ENCODE results near the gene CEP131.

CEP131 gene

DNA sequence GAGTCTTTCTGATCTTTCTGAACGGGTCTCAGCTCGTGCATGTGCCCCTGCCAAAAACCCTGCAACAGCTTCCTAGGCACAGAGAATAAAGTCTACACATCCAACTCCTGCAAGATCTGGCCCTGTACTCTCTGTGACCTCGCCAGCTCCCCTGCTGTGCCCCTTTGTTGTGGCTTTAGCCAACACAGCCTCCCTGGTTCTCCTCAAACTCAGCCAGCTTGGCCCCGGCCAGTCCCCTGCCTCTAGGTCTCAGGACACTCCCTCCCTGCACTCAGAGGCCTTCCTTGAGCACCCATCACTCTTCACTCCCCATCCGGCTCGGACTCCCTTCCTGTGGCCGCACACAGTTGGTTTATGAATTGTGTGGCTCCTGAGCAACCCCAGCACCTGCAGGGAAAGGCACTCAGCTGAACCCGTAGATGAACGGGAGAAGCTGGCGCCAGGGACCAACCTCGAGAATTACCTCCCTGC, 1.4 kb downstream of the CEP131 start:
- no peak for DNase-seq

DNA sequence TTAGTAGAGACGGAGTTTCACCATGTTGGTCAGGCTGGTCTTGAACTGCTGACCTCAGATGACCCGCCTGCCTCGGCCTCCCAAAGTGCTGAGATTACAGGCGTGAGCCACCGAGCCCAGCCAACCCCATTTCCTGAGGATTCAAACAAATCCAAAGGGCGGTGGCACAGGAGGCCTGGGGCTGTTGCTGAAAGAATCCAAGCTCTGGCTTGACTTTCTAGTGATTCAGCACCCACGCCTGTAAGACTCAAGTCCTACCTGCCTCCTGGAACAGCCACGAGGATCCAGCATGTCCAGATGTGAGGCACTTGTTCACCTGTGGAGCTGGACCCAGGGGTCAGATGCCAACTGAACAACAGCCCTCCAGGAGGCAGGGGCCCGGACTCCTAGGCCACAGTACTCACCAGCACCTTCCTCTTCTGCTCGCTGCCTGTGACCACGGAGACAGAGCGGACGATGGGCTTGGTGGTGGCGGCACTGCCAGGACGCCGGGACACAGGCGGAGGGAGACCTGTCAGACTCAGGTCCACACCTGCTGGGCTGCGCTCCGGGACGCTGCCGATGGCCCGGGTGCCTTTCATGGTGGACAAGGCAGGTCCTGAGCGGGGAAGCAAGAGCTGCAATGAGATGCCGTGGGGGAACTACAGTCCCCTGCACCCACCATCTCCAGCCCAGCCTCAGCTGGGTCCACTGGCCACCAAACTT, 3.1 kb downstream of the CEP131 start:
- DNase-seq, result no peak

DNA sequence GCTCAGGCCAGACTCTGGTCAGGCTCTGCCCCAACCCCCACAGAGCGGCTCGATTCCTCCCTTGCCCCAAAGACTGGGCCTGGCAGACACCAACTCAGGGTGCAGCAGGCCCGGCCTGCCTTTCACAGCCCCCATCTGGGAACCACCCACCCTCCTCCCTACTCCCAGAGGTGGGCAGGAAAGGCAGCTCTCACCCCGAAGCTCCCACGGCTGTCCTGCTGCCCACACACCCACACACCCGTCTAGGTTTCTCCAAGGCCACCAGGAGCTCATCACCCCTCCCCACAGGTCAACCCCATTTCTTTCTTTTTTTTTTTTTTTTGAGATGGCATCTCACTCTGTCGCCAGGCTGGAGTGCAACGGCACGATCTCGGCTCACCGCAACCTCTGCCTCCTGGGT, 3.8 kb downstream of the CEP131 start:
- DNase-seq, result no peak

DNA sequence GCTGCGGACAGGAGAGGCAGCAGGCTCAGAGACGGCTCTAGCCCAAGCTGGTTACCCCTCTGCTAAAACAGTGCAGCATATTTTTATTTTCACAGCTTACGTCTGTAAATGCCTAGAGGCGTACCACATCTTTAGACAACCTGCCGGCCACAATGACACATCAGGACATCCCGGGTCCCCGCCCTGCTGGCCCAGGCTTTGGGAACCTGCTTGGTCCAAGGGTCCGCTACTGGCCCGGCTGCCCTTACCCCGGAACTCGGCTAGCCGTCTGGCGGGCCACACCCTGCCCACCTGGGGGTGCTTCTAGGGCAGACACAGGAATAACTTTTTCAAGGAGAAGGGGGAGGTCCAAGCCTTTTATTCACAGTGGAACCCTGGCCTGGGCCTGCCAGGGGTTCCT, 4.3 kb downstream of the CEP131 start:
- no peak for DNase-seq

DNA sequence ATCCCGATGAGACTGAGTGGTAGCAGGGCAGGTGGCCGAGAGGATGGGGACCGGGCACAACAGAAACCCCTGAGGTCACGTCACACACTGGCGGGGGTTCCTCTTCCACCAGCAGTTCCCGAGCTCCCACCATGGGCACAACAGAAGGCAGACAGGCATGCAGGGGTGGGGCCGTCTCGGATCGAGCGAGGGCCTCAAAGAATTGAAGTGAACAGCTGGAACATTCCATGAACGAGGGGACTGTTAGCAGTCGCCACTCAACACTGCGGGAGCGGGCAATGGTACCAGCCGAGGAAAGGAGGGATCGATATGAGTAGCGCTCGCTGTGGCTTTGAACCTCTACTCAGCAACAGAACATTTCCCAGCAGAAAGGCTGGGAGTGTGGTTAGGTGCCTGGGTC, 5.3 kb downstream of the CEP131 start:
- DNase-seq, result no peak

DNA sequence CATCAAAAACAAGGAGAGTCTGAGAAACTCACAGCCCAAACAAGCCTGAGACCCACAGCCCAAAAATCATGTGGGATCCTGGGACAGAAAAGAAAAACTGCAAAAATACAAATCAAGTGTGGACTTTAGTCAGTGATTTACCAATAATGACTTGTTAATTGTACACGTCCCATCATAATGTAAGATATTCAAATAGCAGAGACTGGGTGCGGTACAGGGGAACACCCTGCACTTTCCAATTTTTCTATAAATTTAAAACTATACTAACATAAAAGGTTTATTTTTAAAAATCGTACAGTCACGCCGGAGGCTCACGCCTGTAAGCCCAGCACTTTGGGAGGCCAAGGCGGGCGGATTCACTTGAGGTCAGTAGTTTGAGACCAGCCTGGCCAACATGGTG, 8.8 kb downstream of the CEP131 start:
- no peak for DNase-seq

DNA sequence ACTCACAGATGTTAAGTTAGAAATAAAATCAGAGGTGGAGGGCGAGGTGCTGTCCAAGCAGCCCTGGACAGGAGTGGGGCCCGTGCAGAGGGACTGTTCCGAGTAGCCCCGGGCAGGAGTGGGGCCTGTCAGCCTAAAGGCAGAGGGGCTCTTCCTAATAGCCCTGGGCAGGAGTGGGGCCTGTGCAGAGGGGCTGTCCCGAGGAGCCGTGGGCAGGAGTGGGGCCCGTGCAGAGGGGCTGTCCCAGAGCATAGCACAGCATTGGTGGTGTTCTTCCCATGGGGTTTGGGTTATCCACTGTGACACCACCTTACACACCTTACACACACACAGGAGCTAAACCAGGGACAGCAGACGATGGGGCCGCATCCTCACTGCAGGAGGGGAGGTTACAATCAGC, 10.4 kb downstream of the CEP131 start:
- DNase-seq, result no peak

DNA sequence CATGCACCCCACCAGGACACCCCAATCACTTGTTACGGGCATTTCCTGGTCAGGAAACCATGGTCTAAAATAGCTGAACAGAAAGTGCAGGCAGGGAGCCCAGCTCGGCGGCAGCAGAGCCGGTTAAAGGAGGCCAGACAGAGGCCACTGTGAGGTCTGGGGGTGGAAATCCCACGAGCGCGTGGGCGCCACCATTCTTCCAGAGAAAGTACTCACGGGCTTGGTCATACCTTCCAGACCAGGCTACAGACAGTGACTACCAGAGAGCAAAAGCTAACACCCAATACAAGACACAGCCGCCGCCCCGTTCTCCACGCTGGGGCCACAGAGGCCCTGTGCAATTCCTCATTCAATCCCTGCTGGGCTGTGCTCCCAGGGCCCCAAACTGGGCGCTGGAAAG, 11.9 kb downstream of the CEP131 start:
- no peak for DNase-seq

DNA sequence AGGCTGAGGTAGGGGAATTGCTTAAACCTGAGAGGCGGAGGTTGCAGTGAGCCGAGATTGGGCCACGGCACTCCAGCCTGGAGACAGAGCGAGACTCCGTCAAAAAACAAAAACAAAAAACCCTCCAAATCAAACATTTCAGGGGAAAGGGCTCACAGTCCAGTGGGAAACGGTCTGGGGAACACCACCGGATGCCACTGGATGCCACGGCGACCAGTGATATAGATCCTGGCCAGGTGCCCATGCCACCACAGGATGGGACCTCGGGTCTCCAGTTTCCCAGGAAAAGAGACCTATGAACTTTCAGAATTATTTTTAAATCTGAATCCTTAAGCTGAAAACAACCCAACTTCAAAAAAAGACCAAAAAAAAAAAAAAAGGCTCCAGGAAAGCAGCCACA, 12.3 kb downstream of the CEP131 start:
- no peak for DNase-seq

DNA sequence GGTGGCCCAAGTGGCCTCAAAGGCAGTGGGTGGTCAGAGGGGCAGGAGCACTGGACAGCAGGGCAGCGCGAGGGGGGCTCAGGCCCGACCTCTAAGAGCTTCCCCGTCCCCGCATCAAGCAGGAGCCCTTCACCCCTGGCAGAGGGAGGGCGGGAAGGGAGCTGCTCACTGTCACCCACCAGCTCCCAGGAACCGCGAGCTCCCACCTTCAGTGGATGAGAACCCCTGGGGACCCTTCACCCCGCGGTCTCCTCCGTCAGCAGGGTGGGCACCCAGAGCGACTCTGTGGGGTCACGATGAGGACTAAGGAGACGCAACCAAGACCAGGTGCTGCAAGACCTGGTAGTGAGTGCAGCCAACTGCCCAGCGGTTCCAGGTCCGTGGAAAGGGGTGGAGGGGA, 13.6 kb downstream of the CEP131 start:
- no peak for DNase-seq

DNA sequence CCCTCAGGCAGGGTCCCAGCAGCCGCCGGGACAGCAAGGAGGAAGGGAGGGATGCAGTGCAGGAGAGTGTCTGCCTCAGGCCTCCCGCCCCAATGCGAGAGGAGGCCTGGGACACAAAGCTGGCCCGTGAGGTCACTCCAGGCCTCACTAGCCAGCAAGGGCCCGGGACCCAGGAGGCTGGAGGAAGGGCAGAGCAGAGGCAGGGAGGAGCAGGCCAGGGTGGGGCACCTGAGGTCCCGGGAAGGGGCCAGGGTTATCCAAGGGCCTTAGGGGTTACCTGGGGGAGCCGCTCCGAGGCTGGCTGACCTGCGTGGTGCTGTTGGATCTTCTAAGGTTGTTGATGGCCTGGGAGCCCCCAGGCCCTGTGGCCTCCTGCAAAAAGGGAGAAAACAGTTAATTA, 14.1 kb downstream of the CEP131 start:
- DNase-seq, result no peak

DNA sequence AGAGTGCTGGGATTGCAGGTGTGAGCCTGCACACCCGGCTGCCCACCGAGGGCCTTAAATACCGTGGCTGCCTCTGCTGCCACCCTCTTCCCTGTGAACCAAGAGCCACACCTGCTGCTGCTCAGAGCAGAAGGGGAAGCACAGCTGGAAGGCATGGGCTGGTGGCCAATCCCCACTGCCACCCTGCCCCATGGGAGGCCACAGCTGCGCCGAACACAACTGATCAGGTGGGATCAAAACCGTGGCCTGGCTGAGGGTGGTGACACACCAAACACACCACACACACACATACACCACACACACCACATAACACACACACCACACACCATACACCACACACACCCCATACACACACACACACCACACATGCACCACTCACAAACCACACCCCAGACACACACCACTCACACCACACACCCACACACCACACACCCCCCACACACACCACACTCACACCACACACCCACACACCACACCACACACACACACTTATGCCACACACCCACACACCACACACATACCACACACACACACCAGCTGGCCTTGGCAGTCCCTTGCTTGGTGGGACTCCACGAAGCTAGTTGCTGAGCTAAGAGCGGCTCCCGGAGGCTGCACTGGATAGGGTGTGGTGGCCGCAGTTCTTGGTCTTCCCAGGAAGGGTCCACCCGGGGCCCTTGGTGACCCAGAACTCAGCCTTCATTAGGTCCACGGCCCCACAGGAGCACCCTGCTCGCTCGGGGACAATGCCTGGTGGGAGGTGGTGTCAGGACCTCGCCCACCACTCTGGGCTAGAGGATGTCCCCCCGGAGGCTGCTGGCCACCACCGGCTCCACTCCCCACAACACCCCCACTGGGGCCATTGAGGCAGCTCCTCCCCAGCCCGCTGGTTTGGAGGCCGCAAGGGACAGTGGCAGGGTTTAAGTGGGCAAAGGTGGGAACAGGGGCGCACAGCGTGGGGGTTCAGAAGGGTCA, 14.9 kb downstream of the CEP131 start:
- peak; percentile 77 for DNase-seq

DNA sequence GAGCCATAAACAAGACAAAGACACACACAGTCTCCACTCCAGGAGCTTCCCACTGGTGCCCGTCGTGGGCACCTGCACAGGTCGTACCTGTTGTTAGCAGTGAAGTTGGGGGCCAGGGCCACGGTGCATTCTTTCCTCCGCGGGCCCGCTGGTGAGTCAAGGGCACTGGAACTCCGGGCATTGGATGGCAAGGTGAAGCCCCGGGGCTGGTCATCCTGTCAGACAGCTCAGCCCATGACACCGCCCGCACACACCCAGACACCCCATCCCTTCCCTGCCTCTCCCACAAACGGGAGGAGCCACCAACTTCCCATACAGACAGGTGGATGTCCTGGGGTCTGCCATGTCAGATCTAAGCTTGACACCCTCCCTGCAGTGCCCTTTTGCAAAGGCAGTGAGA, 16.1 kb downstream of the CEP131 start:
- no peak for DNase-seq

DNA sequence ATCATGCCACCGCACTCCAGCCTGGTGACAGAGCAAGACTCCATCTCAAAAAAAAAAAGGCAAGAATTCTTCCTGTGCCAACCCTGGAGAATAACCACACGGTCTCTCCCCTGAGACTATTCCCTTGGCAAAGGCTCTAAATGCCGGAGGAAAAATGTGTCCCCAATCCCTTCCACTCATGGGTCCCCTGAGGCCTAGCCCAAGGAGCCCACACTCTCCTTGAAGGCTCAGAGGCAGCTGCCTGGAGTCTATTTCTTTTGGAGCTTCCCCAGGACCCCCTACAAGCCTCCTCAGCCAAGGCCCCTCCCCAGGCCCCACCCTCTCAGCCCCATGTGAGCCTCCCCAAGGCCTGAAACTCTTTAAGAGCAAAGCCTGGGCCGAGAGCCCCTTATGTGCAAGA, 16.6 kb downstream of the CEP131 start:
- DNase-seq, result no peak

DNA sequence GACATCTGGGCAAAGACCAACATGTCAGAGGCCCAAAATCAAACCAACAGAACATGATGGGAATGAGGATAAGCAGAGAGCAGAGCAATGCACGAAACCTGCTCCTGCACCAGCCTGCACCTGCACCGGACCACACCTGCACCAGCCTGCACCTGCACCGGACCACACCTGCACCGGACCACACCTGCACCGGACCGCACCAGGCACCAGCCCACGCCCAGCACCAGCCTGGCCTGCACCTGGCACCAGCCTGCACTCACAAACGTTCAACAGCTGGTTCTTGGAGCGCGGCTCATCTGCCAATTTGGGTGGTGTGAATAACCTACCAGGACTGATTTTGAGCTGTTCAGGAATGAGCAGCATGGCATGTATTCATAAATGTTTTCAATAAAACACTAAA, 18.2 kb downstream of the CEP131 start:
- no peak for DNase-seq

DNA sequence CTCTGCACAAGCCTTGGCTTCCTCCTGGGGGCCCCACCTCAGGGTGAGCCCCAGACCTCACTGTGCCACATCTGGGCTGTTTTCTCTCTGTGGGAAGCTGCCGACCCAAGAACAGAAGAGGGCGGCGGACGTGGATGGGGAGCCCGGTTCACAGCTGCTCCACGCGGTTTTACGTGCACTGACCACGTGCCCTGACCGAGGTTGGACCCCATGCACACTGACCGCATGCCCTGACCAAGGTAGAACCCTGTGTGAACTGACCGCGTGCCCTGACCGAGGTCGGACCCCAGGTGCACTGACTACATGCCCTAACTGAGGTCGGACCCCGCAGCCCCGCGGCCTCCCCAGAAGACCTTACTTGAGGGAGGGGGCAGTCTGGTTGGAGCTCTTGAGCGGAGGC, 19.6 kb downstream of the CEP131 start:
- DNase-seq, result no peak

DNA sequence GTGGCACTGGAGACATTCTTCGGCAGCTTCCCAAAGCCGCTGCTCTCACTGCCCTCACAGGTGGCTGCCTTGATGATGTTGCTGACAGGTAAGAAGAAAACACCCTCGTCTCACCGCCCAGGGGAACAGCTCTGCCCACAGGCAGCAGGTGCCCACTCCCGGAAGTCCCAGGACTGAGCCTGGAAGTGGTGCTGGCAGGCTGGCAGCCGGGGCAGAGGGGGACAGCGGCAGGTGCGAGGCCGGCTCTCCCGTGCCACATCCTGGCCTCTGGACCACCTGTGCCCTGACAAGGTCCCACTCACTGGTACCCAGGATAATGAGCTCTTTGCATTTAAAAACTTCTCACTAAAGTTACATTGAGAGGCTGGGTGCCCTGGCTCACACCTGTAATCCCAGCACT, 20.4 kb downstream of the CEP131 start:
- no peak for DNase-seq

DNA sequence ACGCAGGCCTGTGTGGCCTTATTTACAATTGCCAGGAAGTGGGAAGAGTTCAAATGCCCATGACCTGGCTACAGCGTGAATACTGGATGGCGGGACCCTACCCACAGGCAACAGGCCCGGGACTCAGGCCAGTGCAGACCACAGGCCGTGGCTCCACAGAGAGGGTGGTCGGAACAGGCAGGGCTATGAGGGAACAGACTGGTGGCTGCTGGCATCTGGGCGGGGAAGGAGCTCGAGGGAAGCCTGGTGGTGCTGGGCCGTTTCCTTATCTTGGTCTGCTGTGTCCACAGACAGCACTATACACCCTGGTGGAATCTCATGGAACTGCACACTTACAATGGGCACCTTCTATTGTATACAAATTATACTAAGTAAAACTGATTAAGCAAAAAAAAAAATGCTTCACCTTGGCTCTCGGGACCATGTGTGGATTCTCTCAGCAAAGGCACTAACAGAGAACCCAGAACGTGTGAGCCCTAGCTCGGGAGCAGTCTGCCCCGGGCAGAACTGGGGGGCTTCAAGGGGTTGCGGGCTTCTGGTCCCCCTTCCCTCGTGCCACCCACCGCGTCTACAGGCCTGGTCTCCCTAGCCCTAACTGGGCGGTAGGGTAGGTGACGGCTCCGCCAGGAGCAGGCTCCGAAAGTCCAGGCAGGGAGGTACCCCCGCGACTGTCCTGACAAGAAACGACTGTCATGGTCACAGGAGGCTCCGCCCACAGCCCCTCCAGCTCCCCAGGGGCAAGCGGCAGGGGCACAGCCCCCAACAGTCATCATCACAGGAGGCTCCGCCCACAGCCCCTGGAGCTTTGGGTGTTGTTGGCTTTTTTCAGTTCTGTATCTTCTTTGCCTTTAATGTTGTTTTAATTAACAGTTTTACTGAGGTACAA, 21.8 kb downstream of the CEP131 start:
- no peak for DNase-seq

DNA sequence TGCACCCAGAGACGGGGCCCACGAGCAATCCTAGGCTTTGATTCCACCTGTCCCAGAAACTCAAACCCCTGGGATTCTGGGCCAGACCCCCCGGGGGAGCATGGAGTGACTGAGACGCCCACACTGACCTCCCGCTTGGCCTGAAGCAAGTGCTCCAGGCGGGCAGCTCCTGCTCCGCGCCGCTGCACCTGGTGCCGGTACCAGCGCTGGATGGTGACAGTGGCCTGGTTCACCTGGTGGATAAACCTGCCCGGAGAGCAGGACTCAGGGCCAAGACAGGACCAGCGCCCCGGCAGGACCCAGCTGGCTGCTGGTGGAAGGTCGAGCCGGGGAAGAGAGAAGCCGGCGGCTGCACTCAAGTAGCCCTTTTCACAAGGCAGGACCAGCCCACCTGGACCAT, 22.6 kb downstream of the CEP131 start:
- DNase-seq, result no peak

DNA sequence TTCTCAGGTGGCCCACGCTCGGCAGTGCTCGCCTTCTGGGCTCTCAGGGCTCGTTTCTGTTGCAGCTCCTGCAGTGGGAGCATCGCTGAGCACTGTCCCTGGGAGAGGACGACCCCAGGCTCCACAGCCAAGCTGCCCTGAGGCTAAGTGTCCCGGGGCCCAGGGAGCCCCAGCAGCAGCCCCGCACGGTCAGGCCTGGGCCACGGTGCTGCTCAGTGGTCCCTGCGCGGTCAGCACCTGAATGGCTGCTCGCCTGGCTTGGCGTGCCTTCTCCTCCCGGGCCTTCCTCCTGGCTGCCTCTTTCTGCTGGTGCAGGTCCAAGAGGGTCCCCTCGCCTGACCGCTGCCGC, 23.3 kb downstream of the CEP131 start:
- no peak for DNase-seq

DNA sequence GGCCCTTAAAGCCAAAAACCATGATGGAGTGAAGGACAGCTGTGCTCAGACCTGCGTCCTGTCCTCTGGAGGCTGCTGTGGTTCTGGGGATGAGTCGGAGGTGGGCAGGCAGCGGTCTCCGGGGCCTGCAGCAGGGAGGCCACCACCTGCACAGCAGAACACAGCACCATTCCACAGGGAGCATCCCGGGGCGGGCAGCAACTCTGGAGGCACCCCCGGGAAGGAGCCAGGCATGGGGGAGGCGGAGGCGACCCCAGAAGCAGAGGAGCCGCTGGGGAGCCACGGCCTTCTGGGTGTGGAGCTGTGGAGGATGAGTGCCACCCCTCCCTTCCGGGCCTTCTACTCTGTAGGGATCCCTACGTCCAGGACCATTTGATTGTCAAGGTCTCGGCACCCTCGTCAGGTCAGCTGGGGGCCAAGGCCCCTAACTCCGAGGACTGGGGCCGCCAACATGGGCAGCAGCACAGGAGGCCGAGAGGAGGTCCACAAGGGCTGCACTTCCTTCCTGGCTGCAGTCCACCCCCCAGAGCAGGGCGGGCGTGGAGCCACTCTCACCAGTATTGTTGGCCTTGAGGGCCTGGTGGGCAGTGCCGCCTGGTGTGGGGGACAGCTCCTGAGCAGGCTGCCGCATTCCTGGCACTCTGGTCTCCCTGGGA, 23.8 kb downstream of the CEP131 start:
- DNase-seq, result no peak

DNA sequence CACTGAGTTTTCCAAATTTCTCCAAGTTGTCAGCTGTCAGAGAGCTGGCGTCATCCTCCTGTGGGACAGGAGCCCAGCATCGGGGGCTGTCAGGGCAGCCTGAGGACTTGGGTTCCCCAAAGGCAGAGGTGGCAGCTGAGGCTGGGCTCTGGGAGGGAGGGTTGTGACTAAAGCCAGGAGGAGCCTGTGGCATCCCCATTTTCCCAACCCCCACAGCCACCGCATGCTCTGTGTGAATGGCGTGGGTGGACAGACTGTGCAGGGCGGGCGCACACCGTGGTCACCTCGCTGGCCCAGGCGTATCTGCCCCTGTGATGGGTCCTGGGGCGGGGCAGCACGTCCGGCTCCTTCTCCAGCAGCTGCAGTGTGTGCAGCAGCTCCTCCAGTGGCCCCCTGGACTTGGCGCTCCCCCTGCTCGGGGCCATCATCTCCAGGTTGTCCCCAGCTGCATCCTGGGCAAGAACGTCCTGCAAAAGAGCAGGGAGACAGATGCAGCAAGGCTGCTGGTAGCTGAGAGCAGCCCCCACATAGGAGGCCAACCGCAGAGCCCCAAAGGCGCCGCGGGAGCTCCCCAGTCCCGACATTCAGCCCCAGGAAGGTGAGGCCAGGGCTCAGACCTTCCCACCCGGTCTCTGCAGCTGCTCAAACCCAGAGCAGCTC, 24.8 kb downstream of the CEP131 start:
- DNase-seq, result no peak

All from NCI-H345 (cell line).